Erythroblast (primary cell): ENCODE data around the gene DAP.

Experiments used
- DNase-seq, 2 experiments: peaks; one replicate each; lab custom pipeline; 2025; lab: John Stamatoyannopoulos, UW
- GATA1 ChIP-seq: IDR thresholded peaks from 2 replicates; pipeline ENCODE4 v1.6.1; 2011; ENCODE audit warnings: low read depth, mild to moderate bottlenecking, control low read depth, low read length, moderate library complexity
- POLR2A ChIP-seq: IDR thresholded peaks from 2 replicates; pipeline ENCODE4 v1.6.1; 2011; ENCODE audit warnings: mild to moderate bottlenecking, low read length

DAP gene

DNA sequence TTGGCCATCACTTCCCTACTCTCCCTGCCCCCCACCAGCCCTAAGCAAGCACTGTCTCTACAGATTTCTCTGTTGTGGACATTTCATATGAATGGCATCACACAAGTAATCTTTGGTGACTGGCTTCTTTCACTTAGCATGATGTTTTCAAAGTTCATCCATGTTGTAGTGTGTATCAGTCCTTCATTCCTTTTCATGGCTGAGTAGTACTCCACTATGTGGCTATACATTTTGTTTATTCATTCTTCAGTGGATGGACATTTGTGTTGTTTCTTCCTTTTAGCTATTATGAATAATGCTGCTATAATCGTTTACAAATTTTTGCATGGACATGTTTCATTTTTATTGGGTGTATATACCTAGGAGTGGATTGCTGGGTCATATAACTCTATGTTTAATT is 84.1 kb downstream of the DAP start:
- DNase-seq, result no peak
- no peak for TF ChIP-seq GATA1
- no peak for TF ChIP-seq POLR2A

DNA sequence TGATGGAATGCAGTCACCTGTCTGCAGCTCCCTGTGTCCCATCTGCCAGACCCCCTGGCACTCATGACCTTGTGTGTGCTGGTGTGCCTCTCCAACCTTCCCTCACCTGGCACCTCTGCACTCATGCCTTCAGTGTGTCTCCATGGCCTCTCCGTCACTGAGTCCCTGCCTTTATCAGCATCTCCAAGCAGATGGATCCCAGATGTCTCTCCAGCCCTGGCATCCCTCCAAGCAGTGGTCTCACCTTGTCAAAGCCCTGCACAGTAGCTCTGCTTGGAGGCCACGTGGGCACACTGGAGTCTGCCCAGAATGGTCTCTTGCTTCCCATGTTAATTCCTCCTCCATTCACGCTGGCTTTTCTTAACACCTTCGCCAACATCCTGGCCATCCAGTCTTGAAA is 84.8 kb downstream of the DAP start:
- TF ChIP-seq POLR2A, result no peak
- TF ChIP-seq GATA1, result no peak
- DNase-seq, result no peak

DNA sequence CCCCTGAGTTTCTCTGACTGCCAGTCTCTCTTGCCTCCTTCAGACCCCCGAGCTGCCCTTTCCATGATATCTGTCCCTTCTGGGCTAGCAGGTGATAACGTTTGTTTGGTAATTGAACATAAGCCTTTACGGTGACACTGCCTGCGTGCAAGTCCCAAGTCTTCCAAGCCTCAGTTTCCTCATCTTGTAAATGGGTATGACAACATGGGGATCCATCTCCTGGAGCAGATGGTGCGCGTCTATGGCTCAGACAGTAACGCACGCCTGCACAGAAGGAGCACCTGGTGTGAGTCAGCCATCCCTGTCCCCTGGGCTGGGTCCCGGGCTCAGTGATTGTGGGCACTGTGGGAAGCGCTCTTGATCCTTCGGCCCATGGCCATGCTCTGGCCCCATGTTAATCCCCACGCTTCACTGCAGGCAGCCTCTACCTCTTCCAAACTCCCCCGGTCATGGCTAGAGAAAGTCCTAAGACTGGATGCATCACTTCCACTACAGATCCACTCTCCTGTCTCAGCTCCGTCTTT is 85.8 kb downstream of the DAP start:
- DNase-seq, result no peak
- no peak for TF ChIP-seq GATA1

DNA sequence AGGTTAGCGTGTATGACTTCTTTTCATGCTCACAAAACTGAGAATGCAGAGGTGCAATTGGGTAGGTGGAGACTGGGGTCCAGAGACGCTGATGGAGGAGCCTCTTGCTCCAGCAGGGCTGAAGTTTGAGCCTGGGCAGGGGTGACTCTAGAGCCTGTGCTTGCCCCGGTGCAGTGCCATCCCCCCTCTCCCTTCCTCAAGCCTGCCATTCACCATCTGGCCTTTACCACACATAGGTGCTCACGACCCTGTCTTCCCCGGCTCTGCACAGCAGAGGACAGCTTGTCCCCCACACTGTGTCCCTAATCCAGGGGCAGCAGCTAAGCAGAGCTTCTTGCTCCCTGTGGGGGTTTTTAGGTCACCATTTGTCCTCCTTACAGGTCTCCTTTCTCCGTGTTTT is 86.5 kb downstream of the DAP start:
- TF ChIP-seq GATA1 (no peak), POLR2A (no peak)
- DNase-seq, result no peak

DNA sequence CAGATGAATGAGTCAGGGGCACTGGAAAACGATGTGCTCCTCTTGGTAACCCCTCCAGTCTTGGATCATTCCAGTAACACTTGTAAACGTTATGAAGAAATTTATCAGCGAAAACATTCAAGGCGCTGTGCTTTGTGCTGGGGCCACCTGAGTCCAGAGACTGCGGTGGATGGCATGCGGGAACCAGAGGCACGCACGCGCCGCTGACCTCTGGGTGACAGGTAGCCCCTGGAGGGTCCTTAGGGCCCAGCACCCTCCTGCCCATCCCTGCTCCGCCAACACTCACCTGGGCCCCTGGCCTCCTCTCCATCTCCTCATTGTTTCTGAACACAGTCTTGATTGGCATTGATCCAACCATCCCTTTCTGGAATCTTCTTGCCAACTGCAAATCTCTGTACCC is 86.9 kb downstream of the DAP start:
- no peak for DNase-seq
- TF ChIP-seq GATA1 (no peak), POLR2A (no peak)

DNA sequence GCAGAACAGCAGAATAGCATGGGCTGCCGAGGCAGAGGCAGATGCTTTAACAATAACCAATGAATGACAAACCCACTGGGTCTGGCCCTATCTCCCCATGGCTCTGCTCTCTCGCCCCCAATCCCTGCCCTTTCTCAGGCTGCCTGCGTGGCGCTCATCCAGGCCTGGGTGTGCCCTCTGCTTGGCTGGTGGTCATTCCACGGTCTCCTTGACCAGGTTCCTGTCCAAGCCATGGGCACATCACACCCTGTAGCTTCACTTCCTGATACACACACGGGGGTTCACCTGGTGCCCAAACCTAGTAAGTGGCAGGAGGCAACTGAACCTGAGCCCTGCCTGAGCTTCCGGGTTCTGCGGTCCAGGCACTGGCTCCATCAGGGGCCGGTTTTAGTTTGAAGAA is 87.6 kb downstream of the DAP start:
- no peak for TF ChIP-seq GATA1
- no peak for TF ChIP-seq POLR2A
- DNase-seq, result no peak

DNA sequence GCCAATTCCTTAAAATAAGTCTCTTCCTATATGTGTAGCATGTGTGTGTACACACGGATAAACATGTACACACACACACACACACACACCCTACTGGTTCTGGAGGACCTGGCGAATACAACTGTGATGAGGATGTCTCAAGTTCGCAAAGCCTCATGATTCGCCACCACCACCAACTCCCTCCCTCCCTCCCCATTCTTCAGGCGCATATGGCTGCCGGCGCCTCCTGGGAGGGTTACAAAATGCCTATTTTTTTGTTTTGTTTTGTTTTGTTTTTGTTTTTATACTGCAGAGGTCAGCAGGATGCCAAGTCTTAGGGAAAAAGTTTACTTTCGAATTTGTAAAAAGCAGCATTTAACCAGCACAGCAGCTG is 88.0 kb downstream of the DAP start:
- no peak for DNase-seq

DNA sequence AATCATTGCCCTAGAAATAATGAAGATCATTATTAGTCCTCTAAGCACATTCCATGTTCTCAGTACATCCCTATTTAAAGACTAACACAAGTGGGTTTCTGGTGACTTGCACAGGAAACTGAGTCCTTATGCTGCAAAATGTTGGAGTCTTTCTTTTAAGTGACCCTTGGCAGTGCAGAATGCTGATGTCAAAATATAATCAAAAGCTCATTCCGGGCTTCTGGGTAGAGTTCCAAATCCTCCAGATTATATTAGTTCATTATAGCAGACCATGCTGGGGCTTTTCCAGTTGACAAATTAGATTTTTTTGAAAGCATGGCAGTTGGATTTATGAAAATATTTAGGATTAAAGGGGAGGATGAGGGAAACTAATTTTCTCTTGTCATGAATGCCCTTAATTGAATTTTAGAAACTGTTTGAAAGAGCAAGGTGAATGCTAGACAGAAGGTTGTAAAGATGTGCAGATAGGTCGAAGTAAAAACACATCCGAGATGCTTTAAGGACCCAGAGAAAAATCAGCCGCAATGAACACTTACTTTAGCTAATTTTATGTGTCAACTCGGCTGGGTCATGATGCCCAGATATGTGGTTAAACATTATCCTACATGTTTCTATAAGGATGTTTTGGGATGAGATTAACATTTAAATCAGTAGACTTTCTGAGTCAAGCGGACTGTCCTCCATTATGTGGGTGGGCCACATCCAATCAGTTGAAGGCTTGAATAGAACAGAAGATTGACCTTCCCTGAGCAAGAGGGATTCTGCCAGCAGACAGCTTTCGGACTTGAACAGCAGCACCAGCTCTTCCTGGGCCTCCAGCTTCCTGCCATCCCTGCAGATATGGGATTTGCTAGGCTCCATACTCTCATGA is 88.7 kb downstream of the DAP start:
- DNase-seq, result no peak
- no peak for TF ChIP-seq GATA1
- TF ChIP-seq POLR2A, result no peak

More for the DNA sequence above, 88.0 kb downstream of the DAP start:
- TF ChIP-seq POLR2A (no peak), GATA1 (no peak)

DNA sequence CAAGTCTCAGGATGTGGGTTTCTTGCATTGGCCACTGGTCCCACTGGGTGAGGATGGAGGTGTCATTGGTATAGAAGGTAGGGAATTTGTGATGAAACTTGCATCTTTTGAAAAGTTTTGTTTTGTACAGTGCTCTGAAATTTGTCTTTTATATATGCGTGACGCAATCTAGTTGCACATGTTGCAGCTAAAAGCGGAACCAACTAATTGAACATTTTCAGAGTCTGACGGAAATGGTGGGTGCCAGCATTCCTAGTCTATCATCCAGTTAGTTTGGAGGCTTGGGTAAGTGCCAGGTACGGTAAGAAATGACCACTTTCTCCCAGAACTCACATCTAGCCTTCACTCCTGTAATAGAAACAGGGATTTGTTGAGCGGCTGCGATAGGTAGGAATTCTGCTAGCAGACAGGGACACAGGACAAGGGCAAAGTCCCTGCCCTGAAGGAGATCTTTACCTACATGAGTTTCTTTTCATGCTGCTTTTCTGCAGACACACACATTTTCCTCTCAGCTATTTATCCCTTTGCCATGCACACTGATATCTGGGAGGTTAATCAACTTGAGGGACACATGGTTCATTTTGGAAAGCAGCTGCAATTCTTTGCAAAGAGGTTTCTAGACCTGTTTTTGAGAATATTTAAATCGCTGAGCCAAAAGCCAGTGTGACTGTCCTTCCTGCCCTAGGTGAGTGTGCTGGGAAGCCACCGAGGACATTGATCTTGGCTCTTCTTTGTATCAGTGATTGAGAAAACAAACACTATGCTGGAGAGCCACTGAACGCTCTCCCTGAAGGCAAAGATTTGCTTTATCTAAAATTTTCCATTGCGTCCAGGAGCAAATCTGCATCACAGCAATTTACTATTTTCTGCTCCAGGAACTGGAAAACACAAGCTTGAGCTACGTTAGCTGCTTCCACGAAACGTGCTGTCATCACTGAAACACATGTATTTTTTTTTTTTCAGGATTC is 89.7 kb downstream of the DAP start:
- TF ChIP-seq POLR2A (no peak), GATA1 (no peak)
- DNase-seq, result no peak

DNA sequence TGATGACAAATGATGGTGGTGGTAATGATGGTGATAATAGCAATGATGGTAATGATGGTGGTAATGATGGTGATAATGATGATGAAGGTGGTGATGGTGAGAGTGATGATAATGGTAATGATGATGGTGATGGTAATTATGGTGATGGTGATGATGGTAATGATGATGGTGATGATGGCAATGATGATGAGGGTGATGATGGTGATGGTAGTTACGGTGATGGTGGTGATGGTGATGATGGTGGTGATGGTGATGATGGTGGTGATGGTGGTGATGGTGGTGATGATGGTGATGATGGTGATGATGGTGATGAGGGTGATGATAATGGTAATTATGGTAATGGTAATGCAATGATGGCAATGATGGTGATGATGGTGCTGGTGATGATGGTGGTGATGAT is 91.1 kb downstream of the DAP start:
- no peak for DNase-seq
- TF ChIP-seq POLR2A (no peak), GATA1 (no peak)

DNA sequence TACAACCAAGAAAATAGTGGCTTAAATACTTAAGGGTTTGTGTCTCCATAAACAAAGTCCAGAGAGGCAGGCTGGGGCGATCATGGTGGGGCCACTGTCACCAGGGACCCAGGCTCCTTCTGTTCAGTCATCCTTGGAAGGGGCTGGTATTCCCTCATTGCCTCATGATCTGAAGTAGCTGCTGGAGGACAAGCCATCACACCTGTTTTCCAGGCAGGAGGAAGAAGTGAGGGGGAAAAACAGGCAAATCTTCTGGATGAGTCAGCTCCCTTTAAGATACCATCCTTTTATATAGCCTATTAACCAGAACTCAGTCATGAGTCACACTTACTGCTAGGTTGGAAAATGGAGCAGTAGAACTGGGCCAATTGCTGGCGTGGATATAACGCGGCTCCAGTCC is 92.3 kb downstream of the DAP start:
- no peak for DNase-seq
- TF ChIP-seq POLR2A (no peak), GATA1 (no peak)

DNA sequence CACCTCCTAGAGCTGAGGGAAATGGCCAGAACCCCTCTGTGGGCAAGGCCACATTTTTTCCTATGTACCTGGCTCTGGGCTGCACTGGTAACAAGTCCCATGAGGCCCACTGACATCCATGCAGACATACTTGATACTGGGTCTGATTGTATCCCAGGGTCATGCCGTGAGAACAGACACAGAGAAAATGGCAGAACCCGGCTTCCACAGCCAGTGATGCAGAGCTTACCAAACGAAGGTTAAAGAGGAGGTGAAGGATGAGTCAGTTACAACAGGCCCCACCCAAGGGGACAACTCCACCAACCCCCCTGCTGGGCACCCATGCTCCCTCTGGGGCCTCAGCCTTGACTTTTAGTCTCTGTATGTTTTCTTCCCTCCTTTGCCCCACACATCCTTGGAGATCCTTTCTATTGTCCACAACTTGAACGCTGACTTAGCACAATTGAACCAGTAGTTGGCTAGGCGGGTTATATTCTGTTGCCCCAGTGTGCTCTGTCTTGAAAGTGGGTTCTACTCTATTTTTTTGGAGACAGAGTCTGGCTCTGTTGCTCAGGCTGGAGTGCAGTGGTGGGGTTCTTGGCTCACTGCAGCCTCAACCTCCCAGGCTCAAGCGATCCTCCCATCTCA is 93.5 kb downstream of the DAP start:
- TF ChIP-seq POLR2A, result no peak
- TF ChIP-seq GATA1, result no peak
- no peak for DNase-seq

DNA sequence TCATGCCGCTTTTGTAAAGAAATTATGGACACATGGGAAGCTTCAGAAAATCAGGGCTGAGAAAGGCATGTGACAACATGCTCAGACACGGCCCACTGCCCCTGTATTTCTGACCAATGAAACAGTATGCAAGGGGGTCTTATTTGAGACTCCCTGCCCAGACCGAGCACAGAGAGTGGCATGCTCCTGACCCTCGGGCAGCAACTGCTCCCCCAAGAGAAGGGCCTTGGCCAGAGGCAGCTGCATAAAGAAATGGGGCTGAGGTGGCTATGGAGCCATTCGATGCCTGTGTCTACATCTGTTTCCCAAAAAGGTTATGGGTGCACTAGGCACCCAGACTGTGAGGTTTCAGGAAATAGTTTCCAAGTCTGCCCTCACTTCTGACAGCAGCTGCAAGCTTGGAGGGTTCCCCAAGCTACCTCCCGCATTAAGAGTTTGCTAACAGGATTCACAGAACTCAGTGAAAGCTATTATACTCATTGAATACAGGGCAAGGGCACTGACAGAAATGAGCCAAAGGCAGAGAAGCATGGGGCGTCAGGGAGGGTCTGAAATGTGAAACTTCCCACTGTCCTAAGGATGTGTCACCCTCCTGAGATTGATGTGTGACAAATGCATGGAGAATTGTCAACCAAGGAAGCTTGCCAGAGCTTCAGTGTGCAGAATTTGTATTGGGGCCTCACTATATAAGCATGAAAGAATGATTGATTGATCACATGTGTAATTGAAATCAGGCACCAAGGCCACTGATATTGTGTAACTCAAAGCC is 94.3 kb downstream of the DAP start:
- DNase-seq, result no peak

More for the DNA sequence above, 94.3 kb downstream of the DAP start:
- TF ChIP-seq POLR2A, result no peak
